Putamen (tissue), 1 donor: ENCODE results near the gene P2RY13.
A peak's percentile ranks its signal among the peaks of the same experiment; 100 is the strongest.

ENCODE experiments used
- DNase-seq: peaks from one replicate; pipeline ENCODE4 v3.0.0-alpha.2; 2016; ENCODE audit warnings: low spot score

The P2RY13 gene

GRCh38 chr3:151293127-151293526 is 36.2 kb downstream of the P2RY13 start:
- DNase-seq: no peak

- no peak for DNase-seq
Measured at GRCh38 chr3:151290673-151291072, 38.7 kb downstream of the P2RY13 start.

GRCh38 chr3:151289445-151289844 is 39.9 kb downstream of the P2RY13 start:
- no peak for DNase-seq

GRCh38 chr3:151285940-151286339 is 43.4 kb downstream of the P2RY13 start:
- no peak for DNase-seq

- DNase-seq: no peak
Measured at GRCh38 chr3:151283907-151284461, 45.4 kb downstream of the P2RY13 start.

GRCh38 chr3:151283387-151283786 is 46.0 kb downstream of the P2RY13 start:
- no peak for DNase-seq

GRCh38 chr3:151282921-151283320 is 46.4 kb downstream of the P2RY13 start:
- peak; percentile 66 for DNase-seq

GRCh38 chr3:151281671-151282324 is 47.6 kb downstream of the P2RY13 start:
- no peak for DNase-seq

GRCh38 chr3:151278230-151278629 is 51.1 kb downstream of the P2RY13 start, which contains the start of gene P2RY14:
TSS of gene P2RY14 (minus strand) at chr3:151278542. CDS start at chr3:151214316, 64,226 bp downstream.
- peak; percentile 41 for DNase-seq

GRCh38 chr3:151276687-151277042 is 52.7 kb downstream of the P2RY13 start:
- no peak for DNase-seq
